ENCODE results near the gene OXCT1.

OXCT1 gene

DNA sequence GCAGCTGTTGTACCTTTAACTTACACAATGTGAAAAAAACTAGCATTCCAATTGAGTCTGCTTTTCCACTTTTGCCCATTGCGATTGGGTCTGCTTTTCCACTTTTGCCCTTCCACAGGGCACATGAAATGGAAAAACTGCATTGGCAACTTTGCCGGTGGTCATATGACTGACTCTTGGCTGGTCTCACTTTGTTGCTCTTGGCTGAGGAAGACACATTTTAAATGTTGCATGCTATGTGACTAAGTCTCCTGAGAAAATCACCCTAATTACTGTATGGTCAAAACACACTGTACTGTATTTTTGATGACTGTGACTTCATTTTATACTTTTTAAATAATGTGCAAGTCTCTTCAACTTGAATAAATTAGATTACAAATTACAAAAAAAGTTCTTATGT is 1.6 kb upstream of the OXCT1 start (continued):
- TF ChIP-seq BCL11B (tag by site-specific recombination; IDR thresholded peaks at IDR 0.05; ENCODE audit: low read depth) (no peak), ZNF311 (tag by site-specific recombination; IDR thresholded peaks at IDR 0.05; ENCODE audit: borderline replicate concordance) (no peak), ZBTB20 (tag by site-specific recombination; IDR thresholded peaks at IDR 0.05) (peak; percentile 26; the same call in 1 of the 2 replicates), ZBTB8A (tag by site-specific recombination; IDR thresholded peaks at IDR 0.05) (no peak), ZNF341 (tag by site-specific recombination; IDR thresholded peaks at IDR 0.05; ENCODE audit: low read depth) (no peak), ZNF37A (tag by site-specific recombination; IDR thresholded peaks at IDR 0.05) (no peak), ZNF830 (tag by site-specific recombination; IDR thresholded peaks at IDR 0.05; ENCODE audit: low read depth) (no peak), ZNF394 (tag by site-specific recombination; IDR thresholded peaks at IDR 0.05; ENCODE audit: borderline replicate concordance) (no peak), ZNF302 (tag by site-specific recombination; IDR thresholded peaks at IDR 0.05; ENCODE audit: low read depth) (no peak), ZNF660 (tag by site-specific recombination; IDR thresholded peaks at IDR 0.05) (no peak), ZNF626 (tag by site-specific recombination; IDR thresholded peaks at IDR 0.05) (no peak), SP2 (tag by site-specific recombination; IDR thresholded peaks at IDR 0.05) (no peak), ZBTB1 (tag by site-specific recombination; IDR thresholded peaks at IDR 0.05) (no peak), KLF7 (tag by site-specific recombination; IDR thresholded peaks at IDR 0.05; ENCODE audit: borderline replicate concordance) (no peak), ZNF112 (tag by site-specific recombination; IDR thresholded peaks at IDR 0.05) (no peak), GLI2 (tag by site-specific recombination; IDR thresholded peaks at IDR 0.05; ENCODE audit: borderline replicate concordance, low read depth) (no peak), MZF1 (tag by site-specific recombination; IDR thresholded peaks at IDR 0.05; ENCODE audit: borderline replicate concordance) (peak; percentile 16; the same call in 1 of the 2 replicates), HOXC10 (CRISPR knock-in tag; IDR thresholded peaks at IDR 0.05) (no peak), ZNF48 (tag by site-specific recombination; IDR thresholded peaks at IDR 0.05) (no peak), ZNF426 (tag by site-specific recombination; IDR thresholded peaks at IDR 0.05) (no peak), ZNF600 (tag by site-specific recombination; IDR thresholded peaks at IDR 0.05) (no peak), ZNF24 (tag by site-specific recombination; IDR thresholded peaks at IDR 0.05) (0 out of 2 replicates have a peak, but pooled peaks have one; percentile 32)
- TF ChIP-seq, protein P1, sequence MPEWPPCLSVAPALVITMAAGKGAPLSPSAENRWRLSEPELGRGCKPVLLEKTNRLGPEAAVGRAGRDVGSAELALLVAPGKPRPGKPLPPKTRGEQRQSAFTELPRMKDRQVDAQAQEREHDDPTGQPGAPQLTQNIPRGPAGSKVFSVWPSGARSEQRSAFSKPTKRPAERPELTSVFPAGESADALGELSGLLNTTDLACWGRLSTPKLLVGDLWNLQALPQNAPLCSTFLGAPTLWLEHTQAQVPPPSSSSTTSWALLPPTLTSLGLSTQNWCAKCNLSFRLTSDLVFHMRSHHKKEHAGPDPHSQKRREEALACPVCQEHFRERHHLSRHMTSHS (tag by site-specific recombination; IDR thresholded peaks at IDR 0.05) = no peak
- TF ChIP-seq, protein P2, sequence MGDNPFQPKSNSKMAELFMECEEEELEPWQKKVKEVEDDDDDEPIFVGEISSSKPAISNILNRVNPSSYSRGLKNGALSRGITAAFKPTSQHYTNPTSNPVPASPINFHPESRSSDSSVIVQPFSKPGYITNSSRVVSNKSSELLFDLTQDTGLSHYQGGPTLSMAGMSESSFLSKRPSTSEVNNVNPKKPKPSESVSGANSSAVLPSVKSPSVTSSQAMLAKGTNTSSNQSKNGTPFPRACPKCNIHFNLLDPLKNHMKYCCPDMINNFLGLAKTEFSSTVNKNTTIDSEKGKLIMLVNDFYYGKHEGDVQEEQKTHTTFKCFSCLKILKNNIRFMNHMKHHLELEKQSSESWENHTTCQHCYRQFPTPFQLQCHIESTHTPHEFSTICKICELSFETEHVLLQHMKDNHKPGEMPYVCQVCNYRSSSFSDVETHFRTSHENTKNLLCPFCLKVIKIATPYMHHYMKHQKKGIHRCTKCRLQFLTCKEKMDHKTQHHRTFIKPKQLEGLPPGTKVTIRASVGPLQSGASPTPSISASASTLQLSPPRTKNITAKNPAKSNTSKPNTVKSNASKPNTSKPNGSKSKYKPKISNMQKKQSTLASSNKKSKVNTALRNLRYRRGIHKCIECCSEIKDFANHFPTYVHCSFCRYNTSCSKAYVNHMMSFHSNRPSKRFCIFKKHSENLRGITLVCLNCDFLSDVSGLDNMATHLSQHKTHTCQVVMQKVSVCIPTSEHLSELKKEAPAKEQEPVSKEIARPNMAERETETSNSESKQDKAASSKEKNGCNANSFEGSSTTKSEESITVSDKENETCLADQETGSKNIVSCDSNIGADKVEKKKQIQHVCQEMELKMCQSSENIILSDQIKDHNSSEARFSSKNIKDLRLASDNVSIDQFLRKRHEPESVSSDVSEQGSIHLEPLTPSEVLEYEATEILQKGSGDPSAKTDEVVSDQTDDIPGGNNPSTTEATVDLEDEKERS (tag by site-specific recombination; IDR thresholded peaks at IDR 0.05) = no peak
- TF ChIP-seq, protein P3, sequence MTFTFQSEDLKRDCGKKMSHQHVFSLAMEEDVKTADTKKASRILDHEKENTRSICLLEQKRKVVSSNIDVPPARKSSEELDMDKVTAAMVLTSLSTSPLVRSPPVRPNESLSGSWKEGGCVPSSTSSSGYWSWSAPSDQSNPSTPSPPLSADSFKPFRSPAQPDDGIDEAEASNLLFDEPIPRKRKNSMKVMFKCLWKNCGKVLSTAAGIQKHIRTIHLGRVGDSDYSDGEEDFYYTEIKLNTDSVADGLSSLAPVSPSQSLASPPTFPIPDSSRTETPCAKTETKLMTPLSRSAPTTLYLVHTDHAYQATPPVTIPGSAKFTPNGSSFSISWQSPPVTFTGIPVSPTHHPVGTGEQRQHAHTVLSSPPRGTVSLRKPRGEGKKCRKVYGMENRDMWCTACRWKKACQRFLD (tag by site-specific recombination; IDR thresholded peaks at IDR 0.05) = no peak
- TF ChIP-seq, protein P4, sequence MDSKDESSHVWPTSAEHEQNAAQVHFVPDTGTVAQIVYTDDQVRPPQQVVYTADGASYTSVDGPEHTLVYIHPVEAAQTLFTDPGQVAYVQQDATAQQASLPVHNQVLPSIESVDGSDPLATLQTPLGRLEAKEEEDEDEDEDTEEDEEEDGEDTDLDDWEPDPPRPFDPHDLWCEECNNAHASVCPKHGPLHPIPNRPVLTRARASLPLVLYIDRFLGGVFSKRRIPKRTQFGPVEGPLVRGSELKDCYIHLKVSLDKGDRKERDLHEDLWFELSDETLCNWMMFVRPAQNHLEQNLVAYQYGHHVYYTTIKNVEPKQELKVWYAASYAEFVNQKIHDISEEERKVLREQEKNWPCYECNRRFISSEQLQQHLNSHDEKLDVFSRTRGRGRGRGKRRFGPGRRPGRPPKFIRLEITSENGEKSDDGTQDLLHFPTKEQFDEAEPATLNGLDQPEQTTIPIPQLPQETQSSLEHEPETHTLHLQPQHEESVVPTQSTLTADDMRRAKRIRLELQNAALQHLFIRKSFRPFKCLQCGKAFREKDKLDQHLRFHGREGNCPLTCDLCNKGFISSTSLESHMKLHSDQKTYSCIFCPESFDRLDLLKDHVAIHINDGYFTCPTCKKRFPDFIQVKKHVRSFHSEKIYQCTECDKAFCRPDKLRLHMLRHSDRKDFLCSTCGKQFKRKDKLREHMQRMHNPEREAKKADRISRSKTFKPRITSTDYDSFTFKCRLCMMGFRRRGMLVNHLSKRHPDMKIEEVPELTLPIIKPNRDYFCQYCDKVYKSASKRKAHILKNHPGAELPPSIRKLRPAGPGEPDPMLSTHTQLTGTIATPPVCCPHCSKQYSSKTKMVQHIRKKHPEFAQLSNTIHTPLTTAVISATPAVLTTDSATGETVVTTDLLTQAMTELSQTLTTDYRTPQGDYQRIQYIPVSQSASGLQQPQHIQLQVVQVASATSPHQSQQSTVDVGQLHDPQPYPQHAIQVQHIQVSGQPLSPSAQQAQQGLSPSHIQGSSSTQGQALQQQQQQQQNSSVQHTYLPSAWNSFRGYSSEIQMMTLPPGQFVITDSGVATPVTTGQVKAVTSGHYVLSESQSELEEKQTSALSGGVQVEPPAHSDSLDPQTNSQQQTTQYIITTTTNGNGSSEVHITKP (tag by site-specific recombination; IDR thresholded peaks at IDR 0.05) = no peak; the same call in 1 of the 2 replicates
- TF ChIP-seq, protein P5, sequence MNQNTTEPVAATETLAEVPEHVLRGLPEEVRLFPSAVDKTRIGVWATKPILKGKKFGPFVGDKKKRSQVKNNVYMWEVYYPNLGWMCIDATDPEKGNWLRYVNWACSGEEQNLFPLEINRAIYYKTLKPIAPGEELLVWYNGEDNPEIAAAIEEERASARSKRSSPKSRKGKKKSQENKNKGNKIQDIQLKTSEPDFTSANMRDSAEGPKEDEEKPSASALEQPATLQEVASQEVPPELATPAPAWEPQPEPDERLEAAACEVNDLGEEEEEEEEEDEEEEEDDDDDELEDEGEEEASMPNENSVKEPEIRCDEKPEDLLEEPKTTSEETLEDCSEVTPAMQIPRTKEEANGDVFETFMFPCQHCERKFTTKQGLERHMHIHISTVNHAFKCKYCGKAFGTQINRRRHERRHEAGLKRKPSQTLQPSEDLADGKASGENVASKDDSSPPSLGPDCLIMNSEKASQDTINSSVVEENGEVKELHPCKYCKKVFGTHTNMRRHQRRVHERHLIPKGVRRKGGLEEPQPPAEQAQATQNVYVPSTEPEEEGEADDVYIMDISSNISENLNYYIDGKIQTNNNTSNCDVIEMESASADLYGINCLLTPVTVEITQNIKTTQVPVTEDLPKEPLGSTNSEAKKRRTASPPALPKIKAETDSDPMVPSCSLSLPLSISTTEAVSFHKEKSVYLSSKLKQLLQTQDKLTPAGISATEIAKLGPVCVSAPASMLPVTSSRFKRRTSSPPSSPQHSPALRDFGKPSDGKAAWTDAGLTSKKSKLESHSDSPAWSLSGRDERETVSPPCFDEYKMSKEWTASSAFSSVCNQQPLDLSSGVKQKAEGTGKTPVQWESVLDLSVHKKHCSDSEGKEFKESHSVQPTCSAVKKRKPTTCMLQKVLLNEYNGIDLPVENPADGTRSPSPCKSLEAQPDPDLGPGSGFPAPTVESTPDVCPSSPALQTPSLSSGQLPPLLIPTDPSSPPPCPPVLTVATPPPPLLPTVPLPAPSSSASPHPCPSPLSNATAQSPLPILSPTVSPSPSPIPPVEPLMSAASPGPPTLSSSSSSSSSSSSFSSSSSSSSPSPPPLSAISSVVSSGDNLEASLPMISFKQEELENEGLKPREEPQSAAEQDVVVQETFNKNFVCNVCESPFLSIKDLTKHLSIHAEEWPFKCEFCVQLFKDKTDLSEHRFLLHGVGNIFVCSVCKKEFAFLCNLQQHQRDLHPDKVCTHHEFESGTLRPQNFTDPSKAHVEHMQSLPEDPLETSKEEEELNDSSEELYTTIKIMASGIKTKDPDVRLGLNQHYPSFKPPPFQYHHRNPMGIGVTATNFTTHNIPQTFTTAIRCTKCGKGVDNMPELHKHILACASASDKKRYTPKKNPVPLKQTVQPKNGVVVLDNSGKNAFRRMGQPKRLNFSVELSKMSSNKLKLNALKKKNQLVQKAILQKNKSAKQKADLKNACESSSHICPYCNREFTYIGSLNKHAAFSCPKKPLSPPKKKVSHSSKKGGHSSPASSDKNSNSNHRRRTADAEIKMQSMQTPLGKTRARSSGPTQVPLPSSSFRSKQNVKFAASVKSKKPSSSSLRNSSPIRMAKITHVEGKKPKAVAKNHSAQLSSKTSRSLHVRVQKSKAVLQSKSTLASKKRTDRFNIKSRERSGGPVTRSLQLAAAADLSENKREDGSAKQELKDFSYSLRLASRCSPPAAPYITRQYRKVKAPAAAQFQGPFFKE (tag by site-specific recombination; IDR thresholded peaks at IDR 0.05; ENCODE audit: borderline replicate concordance) = no peak

Measured in HEK293 (cell line).